ENCODE measurements around the gene CCDC30. TPM values are rescaled to one million over a fixed set of nuclear protein-coding genes. Genes with fewer than 3 reads are reported as not detected.

Gene CCDC30
- total and polyA plus RNA-seq, 10 of the 15 experiments (the other 5 are each of a cell fraction or from before 2014, with no cell fraction given), result 0.46 to 1.8 (median 1.0) TPM

- ATAC-seq, result no peak
- Histone ChIP-seq H2AFZ (ENCODE audit: control insufficient read depth, low read depth, low read length) (no peak overlapping the region), H4K20me1 (ENCODE audit: control insufficient read depth, insufficient read depth) (no peaks in the 10 kb centered on the region), H3K36me3 (ENCODE audit: control insufficient read depth in 2 of 2, insufficient read depth in 2 of 2, low read length in 1 of 2) (peaks cover 3 to 11% of the 10 kb centered on the region in 2 experiments), H3K4me2 (ENCODE audit: control insufficient read depth, insufficient read depth) (no peak overlapping the region), H3K27me3 (replicated peaks in 1 of 2; ENCODE audit: control insufficient read depth in 2 of 2, insufficient read depth in 2 of 2, low read length in 1 of 2) (no peaks in the 10 kb centered on the region), H3K4me1 (ENCODE audit: control insufficient read depth, insufficient read depth, low read length) (no peaks in the 10 kb centered on the region), H3K79me2 (ENCODE audit: control insufficient read depth, insufficient read depth, low read length) (no peaks in the 10 kb centered on the region), H3K4me3 (no peak overlapping the region), H3K9ac (ENCODE audit: control insufficient read depth, insufficient read depth, low read length) (no peak overlapping the region), H3K9me3 (replicated peaks; ENCODE audit: control insufficient read depth, insufficient read depth, low read length) (no peaks in the 10 kb centered on the region), H3K27ac (ENCODE audit: control insufficient read depth, insufficient read depth) (no peak overlapping the region)
- TF ChIP-seq PKNOX1 (IDR thresholded peaks at IDR 0.05), result no peak
- TF ChIP-seq SMC3 (IDR thresholded peaks at IDR 0.05; ENCODE audit: borderline replicate concordance, low read length), result no peak
- no peak for TF ChIP-seq JUNB (IDR thresholded peaks at IDR 0.05)
- TF ChIP-seq BMI1 (IDR thresholded peaks at IDR 0.05; ENCODE audit: borderline replicate concordance), result no peak
- TF ChIP-seq NFIC (IDR thresholded peaks at IDR 0.05; ENCODE audit: low read depth, low read length), result no peak
- TF ChIP-seq POU2F2 (IDR thresholded peaks at IDR 0.05; ENCODE audit: borderline replicate concordance, low read depth, low read length), result no peak
- TF ChIP-seq, protein P1, sequence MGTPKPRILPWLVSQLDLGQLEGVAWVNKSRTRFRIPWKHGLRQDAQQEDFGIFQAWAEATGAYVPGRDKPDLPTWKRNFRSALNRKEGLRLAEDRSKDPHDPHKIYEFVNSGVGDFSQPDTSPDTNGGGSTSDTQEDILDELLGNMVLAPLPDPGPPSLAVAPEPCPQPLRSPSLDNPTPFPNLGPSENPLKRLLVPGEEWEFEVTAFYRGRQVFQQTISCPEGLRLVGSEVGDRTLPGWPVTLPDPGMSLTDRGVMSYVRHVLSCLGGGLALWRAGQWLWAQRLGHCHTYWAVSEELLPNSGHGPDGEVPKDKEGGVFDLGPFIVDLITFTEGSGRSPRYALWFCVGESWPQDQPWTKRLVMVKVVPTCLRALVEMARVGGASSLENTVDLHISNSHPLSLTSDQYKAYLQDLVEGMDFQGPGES (IDR thresholded peaks at IDR 0.05), result no peak
- TF ChIP-seq, protein P2, sequence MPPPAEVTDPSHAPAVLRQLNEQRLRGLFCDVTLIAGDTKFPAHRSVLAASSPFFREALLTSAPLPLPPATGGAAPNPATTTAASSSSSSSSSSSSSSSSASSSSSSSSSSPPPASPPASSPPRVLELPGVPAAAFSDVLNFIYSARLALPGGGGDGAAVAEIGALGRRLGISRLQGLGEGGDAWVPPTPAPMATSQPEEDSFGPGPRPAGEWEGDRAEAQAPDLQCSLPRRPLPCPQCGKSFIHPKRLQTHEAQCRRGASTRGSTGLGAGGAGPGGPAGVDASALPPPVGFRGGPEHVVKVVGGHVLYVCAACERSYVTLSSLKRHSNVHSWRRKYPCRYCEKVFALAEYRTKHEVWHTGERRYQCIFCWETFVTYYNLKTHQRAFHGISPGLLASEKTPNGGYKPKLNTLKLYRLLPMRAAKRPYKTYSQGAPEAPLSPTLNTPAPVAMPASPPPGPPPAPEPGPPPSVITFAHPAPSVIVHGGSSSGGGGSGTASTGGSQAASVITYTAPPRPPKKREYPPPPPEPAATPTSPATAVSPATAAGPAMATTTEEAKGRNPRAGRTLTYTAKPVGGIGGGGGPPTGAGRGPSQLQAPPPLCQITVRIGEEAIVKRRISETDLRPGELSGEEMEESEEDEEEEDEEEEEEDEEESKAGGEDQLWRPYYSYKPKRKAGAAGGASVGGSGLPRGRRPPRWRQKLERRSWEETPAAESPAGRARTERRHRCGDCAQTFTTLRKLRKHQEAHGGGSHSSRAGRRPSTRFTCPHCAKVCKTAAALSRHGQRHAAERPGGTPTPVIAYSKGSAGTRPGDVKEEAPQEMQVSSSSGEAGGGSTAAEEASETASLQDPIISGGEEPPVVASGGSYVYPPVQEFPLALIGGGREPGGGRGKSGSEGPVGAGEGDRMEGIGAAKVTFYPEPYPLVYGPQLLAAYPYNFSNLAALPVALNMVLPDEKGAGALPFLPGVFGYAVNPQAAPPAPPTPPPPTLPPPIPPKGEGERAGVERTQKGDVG (CRISPR knock-in tag; IDR thresholded peaks at IDR 0.05), result no peak
- ChIA-PET SMC1A (ENCODE audit: uncharacterized antibody, unreplicated experiment) (interaction anchor here (1.3 kb wide), 1 partner anchor 15 kb away, joined by 3 read pairs; no protein-coding TSS in a partner anchor), POLR2A (no interaction called here), RAD21 (ENCODE audit: unreplicated experiment) (interaction anchor here (1.3 kb wide), 1 partner anchor 16 kb away, joined by 3 read pairs; no protein-coding TSS in a partner anchor), CTCF (no interaction called here)
- in situ Hi-C loops (cut with MboI), result no loop called here
- intact Hi-C loops (cut with micrococcal nuclease; ENCODE audit: unreplicated experiment), result no loop called here
- no TSS peak for BruUV-seq (replicated peaks)
- no peak for FAIRE-seq
- no peak for DNase-seq (ENCODE audit: low read depth, low spot score)
These were observed 211.1 kb downstream of the CCDC30 start for GRCh38 chr1:42674214-42674613.

All from GM12878 (cell line).